Peyer's patch (tissue), 4 donors: ENCODE results near the gene NPTX1.

Source experiments
- POLR2A ChIP-seq, 2 donors: fragments of 450-650 bp; IDR thresholded peaks; one replicate each; pipeline ENCODE4 v1.5.1; 2017; ENCODE audit warnings: antibody characterized with exemption in 2 of 2, mild to moderate bottlenecking in 2 of 2, moderate library complexity in 2 of 2
- TF ChIP-seq, protein P1 (sequence below), 6 experiments: fragments of 450-650 bp in 4 of 6; fragments of 200-600 bp in 2 of 6; sonication (generic) in 1 of 6; IDR thresholded peaks; one replicate each; pipeline ENCODE4 v1.5.1; 2017 to 2019; ENCODE audit warnings: antibody characterized with exemption in 6 of 6, mild to moderate bottlenecking in 3 of 6, moderate library complexity in 1 of 6

- TF ChIP-seq, protein P1, sequence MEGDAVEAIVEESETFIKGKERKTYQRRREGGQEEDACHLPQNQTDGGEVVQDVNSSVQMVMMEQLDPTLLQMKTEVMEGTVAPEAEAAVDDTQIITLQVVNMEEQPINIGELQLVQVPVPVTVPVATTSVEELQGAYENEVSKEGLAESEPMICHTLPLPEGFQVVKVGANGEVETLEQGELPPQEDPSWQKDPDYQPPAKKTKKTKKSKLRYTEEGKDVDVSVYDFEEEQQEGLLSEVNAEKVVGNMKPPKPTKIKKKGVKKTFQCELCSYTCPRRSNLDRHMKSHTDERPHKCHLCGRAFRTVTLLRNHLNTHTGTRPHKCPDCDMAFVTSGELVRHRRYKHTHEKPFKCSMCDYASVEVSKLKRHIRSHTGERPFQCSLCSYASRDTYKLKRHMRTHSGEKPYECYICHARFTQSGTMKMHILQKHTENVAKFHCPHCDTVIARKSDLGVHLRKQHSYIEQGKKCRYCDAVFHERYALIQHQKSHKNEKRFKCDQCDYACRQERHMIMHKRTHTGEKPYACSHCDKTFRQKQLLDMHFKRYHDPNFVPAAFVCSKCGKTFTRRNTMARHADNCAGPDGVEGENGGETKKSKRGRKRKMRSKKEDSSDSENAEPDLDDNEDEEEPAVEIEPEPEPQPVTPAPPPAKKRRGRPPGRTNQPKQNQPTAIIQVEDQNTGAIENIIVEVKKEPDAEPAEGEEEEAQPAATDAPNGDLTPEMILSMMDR (IDR thresholded peaks at IDR 0.05): no peak
- TF ChIP-seq POLR2A (IDR thresholded peaks at IDR 0.05): no peak
Observed at GRCh38 chr17:80455784-80456183, 20.6 kb downstream of the NPTX1 start.
